K562 (cell line): Measurements from ENCODE around the gene NAPA. TPM values are rescaled to one million over a fixed set of nuclear protein-coding genes. Genes with fewer than 3 reads are reported as not detected.

Experiments
- ATF1 ChIP-seq, 2 experiments: fragments of 450-650 bp in 1 of 2; IDR thresholded peaks; 2 replicates each; pipeline ENCODE4 v1.6.1; 2016; ENCODE audit warnings: missing compliant biosample characterization in 1 of 2, missing genetic modification characterization in 1 of 2
- CEBPB ChIP-seq: fragments of 450-650 bp; IDR thresholded peaks from 2 replicates; pipeline ENCODE4 v1.6.1; 2016; ENCODE audit warnings: missing genetic modification characterization, missing compliant biosample characterization
- DMBX1 ChIP-seq: fragments of 250-450 bp; sonication (Bioruptor Pico); IDR thresholded peaks from 2 replicates; pipeline ENCODE4 v1.8.0; 2022; ENCODE audit warnings: inconsistent platforms, mild to moderate bottlenecking, moderate library complexity, borderline replicate concordance
- ETV6 ChIP-seq, 3 experiments: fragments of 150-350 bp in 1 of 3; sonication (generic) in 1 of 3; formaldehyde crosslinking in 1 of 3; IDR thresholded peaks; 2 replicates each; pipeline versions ENCODE4 v1.6.1 to v1.8.0; 2014 to 2022; ENCODE audit warnings: borderline replicate concordance in 2 of 3, low read depth in 2 of 3, antibody characterized with exemption in 1 of 3, low read length in 1 of 3, mild to moderate bottlenecking in 1 of 3, missing genetic modification reagents in 1 of 3
- FOXJ3 ChIP-seq: sonication (generic); formaldehyde crosslinking; IDR thresholded peaks from 2 replicates; pipeline ENCODE4 v1.4.0; 2020; ENCODE audit warnings: mild to moderate bottlenecking, missing genetic modification reagents
- HDAC6 ChIP-seq: IDR thresholded peaks from 2 replicates; pipeline ENCODE4 v1.6.1; 2012; ENCODE audit warnings: low read depth, mild to moderate bottlenecking, control low read depth, inconsistent platforms, low read length, moderate library complexity
- NBN ChIP-seq: fragments of 450-650 bp; IDR thresholded peaks from 2 replicates; pipeline ENCODE4 v1.6.1; 2016; ENCODE audit warnings: low read depth, mild to moderate bottlenecking
- NELFE ChIP-seq: IDR thresholded peaks from 2 replicates; pipeline ENCODE4 v1.6.1; 2011; ENCODE audit warnings: mild to moderate bottlenecking; ENCODE audit not compliant: insufficient read depth, insufficient read length
- NR2F6 ChIP-seq: fragments of 450-650 bp; formaldehyde crosslinking; IDR thresholded peaks from 2 replicates; pipeline ENCODE4 v1.4.0; 2020; ENCODE audit warnings: mild to moderate bottlenecking
- SMARCA4 ChIP-seq: fragments of 450-650 bp; IDR thresholded peaks from 2 replicates; pipeline ENCODE4 v1.6.1; 2016
- SREBF2 ChIP-seq: sonication (generic); formaldehyde crosslinking; IDR thresholded peaks from 2 replicates; pipeline ENCODE4 v1.4.0; 2020; ENCODE audit warnings: mild to moderate bottlenecking, missing genetic modification reagents
- STAG1 ChIP-seq: sonication (generic); formaldehyde crosslinking; IDR thresholded peaks from 2 replicates; pipeline ENCODE4 v1.5.0; 2020; ENCODE audit warnings: missing genetic modification reagents, borderline replicate concordance
- THAP12 ChIP-seq: fragments of 250-450 bp; sonication (Bioruptor Pico); IDR thresholded peaks from 2 replicates; pipeline ENCODE4 v1.9.0; 2021; ENCODE audit warnings: mild to moderate bottlenecking, inconsistent platforms
- ZBTB40 ChIP-seq, 2 experiments: fragments of 450-650 bp in 1 of 2; sonication (generic) in 1 of 2; formaldehyde crosslinking in 1 of 2; IDR thresholded peaks; 2 replicates each; pipeline versions ENCODE4 v1.7.1 to v1.9.0; 2016 to 2022; ENCODE audit warnings: inconsistent platforms in 1 of 2, mild to moderate bottlenecking in 1 of 2, missing genetic modification reagents in 1 of 2
- ZNF134 ChIP-seq: fragments of 250-450 bp; sonication (Bioruptor Pico); conservative IDR thresholded peaks from 2 replicates; pipeline ENCODE4 v1.4.0; 2020
- polyA plus RNA-seq, 8 experiments: library from polyadenylated mRNA; depleted of rRNA in 4 of 8; stranded (reverse) in 5 of 8; unstranded in 3 of 8; fragments of >200 nt; fragmentation: Nextera tagmentation in 2 of 8; fragmentation: Illumina TruSeq in 1 of 8; extraction: Ambion mirVana in 2 of 8; extraction: Trizol in 1 of 8; gene quantifications; 2 replicates each; pipeline versions ENCODE4 v1.2.1 to v1.2.3, GENCODE V29; 2011 to 2014; ENCODE audit warnings: inconsistent platforms in 1 of 8, missing spikeins in 1 of 8
- total RNA-seq, 7 experiments: library from RNA; depleted of rRNA in 6 of 7; stranded (reverse); fragments of >200 nt in 6 of 7; fragmentation: Illumina TruSeq in 2 of 7; extraction: Trizol in 2 of 7; gene quantifications; 2 replicates each; pipeline versions ENCODE4 v1.2.1 to v1.2.3, GENCODE V29; 2011 to 2021; ENCODE audit warnings: low replicate concordance in 1 of 7

Gene NAPA
- total and polyA plus RNA-seq, 9 of the 15 experiments (the other 6 are each of a cell fraction or from before 2014, with no cell fraction given), result 5.4 to 98.6 (median 77.5) TPM

- TF ChIP-seq ZBTB40 (IDR thresholded peaks at IDR 0.05) (no peak), ZBTB40 (CRISPR knock-in tag; IDR thresholded peaks at IDR 0.05) (no peak), NBN (no peak), HDAC6 (no peak), ETV6 (IDR thresholded peaks at IDR 0.05; ENCODE audit: borderline replicate concordance in 1 of 2, low read depth in 2 of 2, low read length in 1 of 2) (no peak), ETV6 (CRISPR knock-in tag; IDR thresholded peaks at IDR 0.05; ENCODE audit: borderline replicate concordance) (no peak), NR2F6 (CRISPR knock-in tag) (no peak), ATF1 (CRISPR knock-in tag; IDR thresholded peaks at IDR 0.05) (no peak), ATF1 (tag; IDR thresholded peaks at IDR 0.05) (peak; percentile 61), SREBF2 (CRISPR knock-in tag) (no peak), DMBX1 (CRISPR knock-in tag) (peak; percentile 59; the same call in 1 of the 2 replicates), SMARCA4 (no peak), THAP12 (CRISPR knock-in tag) (no peak), FOXJ3 (CRISPR knock-in tag) (no peak), ZNF134 (CRISPR knock-in tag) (no peak), CEBPB (tag) (no peak), NELFE (no peak), STAG1 (0 out of 2 replicates have a peak, but pooled peaks have one; percentile 30)
These were observed 70.5 kb downstream of the NAPA start (continued) for GRCh38 chr19:47444388-47444821.
